Measurements from ENCODE around the gene SERPINA3.

Gene SERPINA3

GRCh38 chr14:94614802-94615201 is 2.6 kb downstream of the SERPINA3 start:
- no peak for DNase-seq

DNA sequence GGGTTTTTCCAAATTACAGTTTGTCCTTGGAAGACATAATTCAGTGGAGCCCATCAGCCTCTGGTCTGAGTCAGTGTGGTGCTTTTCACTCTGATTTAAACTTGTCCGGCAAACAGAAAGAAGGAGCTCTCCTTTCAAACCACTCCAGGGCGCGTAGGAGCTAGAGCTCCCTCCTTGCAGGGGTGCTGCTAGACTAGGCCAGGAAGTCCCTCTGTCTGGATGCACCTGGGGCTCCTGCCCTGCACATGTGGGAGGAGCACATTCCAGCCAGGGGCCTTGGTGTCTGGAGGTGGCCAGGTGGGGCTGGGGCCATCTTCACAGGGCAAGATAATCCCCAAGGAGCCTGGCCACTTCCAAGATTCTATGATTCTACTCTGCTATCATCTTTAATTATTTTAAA is 3.1 kb downstream of the SERPINA3 start:
- DNase-seq = no peak

DNA sequence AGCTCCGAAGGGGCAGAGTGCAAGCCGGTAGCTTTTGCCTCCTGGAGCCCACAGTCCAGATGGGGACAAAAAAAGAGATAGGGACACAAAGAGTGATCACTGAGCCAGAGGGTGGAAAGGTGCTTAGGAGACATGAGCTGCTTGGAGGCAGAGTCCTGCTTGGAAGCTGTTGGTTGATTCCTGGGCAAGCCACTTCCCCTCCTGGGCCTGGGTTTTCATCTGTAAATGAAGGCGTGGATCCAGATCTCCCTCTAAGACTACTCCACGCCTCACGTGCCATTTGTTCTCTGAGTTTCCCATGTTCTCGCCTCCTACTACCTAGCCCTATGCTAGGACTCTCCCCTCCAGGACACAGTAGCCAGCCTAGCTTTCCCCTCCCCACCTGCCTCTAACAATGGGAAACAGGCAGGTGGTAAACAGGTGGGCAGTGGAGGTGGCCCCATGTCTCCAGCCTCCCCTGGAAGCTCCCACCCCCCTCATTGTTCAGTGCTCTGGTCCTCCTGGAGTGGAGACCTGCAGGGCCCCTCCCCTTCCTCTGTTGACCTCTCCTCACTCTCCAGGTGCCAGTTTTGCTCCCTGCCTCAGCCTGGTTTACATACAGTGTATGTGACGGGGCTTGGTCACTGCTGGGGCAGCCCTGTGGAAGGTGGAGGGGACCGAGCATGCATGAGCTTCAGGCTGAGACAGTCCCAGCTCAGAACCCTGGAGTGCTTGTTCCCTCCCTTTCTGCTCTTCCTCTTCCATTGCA is 3.8 kb downstream of the SERPINA3 start:
- no peak for DNase-seq

DNA sequence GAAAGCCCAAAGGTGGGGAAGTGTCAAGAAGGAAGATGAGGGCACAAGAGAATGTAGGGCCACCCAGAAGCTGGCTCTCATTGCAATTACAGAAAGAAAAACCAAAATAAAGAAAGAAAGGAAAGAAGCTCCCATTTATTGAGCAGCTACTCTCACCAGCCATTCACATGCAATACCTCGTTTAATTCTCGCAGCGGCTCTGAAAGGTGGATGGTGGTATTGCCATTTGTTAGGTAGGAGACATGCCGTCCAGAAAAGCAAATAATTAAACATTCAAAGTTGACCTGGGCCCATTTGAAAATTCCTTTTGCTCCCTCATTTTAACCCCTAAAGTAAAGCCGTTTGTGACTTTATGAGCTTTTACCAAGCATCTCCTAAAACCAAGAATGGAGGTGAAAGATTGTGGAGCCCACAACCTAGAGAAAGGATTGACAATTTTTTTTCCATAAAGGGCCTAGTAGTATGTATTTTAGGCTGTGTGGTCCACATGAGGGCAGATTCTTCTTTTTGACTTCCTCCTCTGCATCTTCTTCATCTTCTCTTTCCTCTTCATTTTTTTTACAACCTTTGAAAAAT is 5.3 kb downstream of the SERPINA3 start:
- DNase-seq = no peak

DNA sequence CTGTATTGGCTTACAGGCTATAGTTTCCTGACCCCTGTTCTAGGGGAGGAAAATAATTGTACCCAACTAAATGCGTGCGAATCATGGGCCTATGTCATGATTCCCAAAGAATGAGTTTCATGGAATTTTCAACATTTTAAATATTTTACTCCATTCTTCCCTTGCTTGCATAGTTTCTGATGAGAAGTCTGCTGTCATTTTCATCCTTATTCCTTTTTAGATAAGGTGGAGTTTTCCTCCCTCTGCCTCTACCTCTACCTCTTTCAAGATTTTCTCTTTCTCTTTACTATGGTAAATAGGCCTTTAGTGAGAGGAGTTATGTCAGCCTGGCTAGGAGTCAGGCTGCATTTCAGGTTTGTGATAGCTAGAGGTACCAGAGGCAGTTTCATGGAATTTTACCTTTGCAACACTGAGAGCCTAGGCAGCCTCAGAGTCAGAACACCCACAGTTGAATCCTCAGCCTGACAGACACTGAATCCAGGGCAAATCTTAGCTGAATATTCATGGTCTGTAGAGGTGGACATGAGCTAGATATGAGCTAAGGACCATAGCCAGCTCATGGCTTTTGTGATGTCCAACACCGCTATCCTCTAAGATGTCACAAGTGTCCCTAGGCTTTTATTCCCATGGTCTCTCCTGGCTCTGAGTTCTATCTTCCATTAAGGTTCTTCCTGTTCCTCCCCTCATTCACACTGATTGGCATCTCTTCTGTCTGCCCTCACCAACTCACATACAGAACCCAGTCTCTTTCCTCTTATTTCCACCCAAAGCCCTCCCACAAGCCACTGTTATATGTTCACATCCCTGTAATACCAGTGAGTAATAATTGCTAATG is 6.0 kb downstream of the SERPINA3 start:
- no peak for DNase-seq

DNA sequence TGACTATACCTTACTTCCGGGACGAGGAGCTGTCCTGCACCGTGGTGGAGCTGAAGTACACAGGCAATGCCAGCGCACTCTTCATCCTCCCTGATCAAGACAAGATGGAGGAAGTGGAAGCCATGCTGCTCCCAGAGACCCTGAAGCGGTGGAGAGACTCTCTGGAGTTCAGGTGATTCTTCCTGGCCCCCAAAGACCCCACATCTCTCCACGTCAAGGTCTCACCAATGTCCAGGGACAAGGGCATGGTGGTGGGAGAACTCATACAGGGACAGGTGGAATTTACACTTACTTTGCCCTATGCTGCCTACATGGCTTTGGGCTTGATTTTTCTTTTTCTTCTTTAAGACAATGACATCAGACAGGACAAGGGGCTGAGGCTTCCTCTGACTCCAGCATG is 7.1 kb downstream of the SERPINA3 start:
- no peak for DNase-seq

DNA sequence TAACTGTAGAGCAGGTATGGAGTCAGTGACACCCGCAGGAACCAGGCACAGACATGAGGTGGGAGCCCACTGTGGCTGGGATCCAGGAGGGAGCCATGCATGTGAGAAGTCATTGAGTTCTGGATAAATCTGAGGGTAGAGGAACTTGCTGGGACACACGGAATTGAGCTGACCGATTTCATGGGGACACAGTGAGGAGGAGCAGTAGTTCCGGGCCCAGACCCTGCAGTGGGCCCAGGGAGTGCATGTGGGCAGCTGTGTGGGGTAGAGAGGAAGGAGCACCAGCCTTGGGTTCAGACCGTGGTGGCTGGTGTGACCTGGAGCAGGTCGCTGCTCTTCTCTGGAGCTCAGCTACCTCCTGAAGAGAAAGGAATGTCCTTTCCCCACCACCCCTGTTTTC is 8.4 kb downstream of the SERPINA3 start:
- DNase-seq = no peak

- DNase-seq = no peak
Measured at GRCh38 chr14:94621358-94622134, 9.4 kb downstream of the SERPINA3 start.

GRCh38 chr14:94622653-94623421 is 10.6 kb downstream of the SERPINA3 start:
- no peak for DNase-seq

DNA sequence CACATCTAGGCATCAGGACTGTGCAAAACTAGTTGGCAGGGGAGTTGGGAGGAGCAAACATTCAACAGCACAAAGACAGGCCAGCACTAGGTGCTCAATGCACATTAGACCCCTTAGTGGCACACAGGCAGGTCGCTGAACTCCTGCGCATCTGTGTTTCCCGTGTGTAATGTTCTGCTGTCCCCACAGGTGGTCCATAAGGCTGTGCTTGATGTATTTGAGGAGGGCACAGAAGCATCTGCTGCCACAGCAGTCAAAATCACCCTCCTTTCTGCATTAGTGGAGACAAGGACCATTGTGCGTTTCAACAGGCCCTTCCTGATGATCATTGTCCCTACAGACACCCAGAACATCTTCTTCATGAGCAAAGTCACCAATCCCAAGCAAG is 11.2 kb downstream of the SERPINA3 start:
- no peak for DNase-seq

DNA sequence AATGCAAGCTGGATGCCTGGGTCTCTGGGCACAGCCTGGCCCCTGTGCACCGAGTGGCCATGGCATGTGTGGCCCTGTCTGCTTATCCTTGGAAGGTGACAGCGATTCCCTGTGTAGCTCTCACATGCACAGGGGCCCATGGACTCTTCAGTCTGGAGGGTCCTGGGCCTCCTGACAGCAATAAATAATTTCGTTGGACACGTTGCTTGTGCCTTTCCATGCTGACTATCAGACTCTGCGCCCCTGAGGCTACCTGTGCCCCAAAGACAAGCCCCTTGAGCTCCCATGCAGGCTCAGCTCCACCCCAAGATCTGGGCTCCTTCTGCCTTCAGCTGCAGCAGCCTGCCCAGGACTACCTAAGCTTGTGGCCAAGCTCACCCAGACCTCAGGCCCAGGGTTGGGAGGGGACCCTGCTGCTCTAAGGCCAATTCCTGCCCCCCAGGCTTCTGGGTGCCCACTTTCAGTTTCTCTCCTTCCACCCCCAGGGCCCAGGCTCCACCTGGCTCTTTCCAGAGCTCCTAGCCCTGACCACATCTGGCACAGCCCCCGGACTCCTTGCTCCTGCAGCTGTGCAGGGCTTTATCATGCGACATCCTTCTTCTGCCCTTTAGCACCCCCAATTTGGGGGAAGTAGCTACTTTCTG is 11.8 kb downstream of the SERPINA3 start:
- DNase-seq = no peak

GRCh38 chr14:94624537-94625352 is 12.6 kb downstream of the SERPINA3 start:
- no peak for DNase-seq

DNA sequence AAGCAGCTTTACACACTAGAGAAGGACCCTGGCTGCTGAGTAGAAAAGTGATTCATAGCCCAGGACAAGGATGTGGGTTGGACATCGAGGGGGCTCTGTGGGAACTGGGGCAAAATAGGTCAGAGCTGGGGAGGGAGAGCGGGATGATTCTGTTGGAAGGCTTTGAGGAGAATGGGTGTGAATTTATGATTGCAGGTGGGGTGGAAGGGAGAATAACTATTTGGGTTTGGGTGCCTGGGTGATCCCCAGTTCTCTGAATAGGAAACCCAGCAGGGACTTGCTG is 13.1 kb downstream of the SERPINA3 start:
- DNase-seq = no peak

GRCh38 chr14:94628578-94628977 is 16.4 kb downstream of the SERPINA3 start:
- no peak for DNase-seq

DNA sequence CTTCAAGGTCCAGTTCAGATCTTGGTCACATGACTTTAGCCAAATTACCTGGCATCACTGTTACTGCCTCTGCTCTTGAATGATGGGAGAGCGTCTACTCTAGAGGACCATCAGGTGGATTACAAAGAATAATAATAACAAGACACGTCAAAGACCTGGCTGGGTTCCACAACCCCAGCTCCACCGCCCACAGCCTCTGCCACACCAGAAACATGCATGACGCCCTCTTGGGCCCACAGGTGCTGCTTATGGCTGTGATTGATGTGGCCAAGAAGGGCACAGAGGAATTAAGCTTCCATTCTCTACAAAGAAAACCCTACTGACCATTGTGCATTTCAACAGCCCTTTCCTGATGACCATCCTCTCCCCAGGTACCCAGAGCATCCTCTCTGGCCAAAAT is 18.2 kb downstream of the SERPINA3 start:
- no peak for DNase-seq

DNA sequence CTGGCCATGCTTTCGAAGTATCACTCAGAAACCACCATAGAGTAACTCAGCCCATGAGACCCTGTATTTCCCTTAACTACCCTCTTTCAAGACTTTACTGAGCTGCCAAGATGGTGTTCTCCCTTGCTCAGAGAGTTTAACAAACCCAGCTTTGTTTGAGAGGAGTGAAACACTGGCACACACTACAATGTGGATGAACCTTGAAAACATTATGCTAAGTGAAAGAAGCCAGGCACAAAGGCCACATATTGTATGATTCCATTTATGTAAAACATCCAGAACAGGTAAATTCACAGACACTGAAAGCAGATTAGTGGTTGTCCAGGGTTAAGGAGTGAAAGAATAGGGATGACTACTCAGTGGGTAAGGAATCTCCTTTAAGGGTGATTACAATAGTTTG is 18.9 kb downstream of the SERPINA3 start:
- DNase-seq = no peak

DNA sequence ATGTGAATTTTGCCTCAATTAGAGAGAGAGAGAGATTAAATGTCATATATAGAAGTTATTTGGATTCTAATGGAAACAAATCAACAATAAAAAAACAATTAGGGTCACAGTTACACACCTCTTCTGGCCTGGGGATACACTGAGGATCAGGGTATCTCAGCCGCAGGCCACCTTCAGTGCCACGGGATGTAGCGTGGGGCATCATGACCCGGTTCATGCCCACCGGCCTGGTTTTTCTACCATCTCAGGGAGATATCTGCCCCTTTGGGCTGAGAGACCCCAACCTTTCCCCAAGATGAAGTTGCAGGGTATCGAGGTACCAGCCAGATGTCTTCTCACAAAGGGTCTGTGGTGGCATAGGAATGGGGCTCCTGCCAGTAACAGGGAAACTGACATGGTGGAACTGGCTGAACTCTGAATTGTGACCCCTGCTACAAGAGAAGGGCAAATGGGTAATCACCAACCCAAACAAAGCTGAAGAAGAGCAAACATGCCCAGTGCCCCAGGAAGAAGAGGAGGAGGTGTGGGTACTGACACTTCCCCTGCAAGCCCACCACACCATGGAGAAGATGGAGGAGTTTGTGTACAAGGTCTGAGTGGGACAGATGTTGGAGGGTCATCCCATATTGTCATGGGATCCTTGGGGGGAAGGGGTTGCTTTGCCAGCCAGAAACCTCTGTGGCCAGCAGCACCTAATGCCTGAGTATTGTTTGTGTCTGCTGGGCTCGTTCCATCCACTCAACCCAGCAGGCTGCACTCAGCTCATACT is 19.5 kb downstream of the SERPINA3 start:
- no peak for DNase-seq

DNA sequence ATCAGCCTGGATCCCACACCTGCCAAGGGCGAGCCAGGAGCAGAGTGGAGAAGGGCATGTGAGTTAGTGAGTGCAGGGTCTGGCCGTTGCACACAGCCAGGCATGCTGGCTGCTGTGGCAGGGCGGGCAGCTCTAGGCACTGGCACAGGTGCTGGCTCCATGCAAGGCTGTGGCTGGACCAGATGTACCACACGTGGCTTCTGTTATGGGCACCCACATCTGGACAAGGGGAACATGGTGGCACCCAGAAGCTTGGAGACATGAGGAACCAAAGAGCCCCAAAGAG is 20.1 kb downstream of the SERPINA3 start:
- DNase-seq = no peak

- no peak for DNase-seq
Measured at GRCh38 chr14:94633121-94633520, 20.9 kb downstream of the SERPINA3 start.

GRCh38 chr14:94635154-94635553 is 23.0 kb downstream of the SERPINA3 start:
- no peak for DNase-seq
